HG03575 (cell line): ENCODE measurements around the gene ARCN1.

Source experiments
- ATAC-seq: cut with Tn5 transposase; IDR thresholded peaks from one replicate; pipeline ENCODE4 v1.9.1; 2021; ENCODE audit not compliant: unreplicated experiment, insufficient number of reproducible peaks, low FRiP score; ENCODE audit errors: extremely low read depth

ARCN1 gene

GRCh38 chr11:118648291-118648690, 76.1 kb downstream of the ARCN1 start:
- ATAC-seq: no peak

- ATAC-seq: no peak
These were observed 77.7 kb downstream of the ARCN1 start for GRCh38 chr11:118649941-118650340.

DNA sequence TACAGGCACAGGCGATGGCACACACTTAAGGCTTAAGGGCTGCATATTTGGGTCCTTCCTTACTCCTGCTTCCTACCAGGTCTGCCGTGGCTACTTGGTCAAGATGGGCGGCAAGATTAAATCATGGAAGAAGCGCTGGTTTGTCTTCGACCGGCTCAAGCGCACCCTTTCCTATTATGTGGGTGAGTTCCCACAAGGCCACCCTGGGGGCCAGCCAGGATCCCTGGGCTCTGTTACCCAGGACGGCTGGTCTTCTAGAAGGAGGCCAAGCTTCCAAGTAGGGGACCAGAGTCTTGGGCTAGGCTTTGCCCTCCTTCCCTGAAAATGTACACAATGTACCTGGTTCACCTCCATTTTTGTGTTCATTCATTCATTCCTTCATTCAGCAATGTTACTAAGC, 78.2 kb downstream of the ARCN1 start:
- ATAC-seq: no peak

GRCh38 chr11:118651820-118652219, 79.6 kb downstream of the ARCN1 start:
- ATAC-seq: no peak
